Measurements from ENCODE around the gene OR5H14. TPM values are rescaled to one million over a fixed set of nuclear protein-coding genes. Genes with fewer than 3 reads are reported as not detected.
"Not testable (repeated sequence)": the region's sequence is repeated elsewhere in the genome, so short reads cannot be mapped to it uniquely, and the experiment has no call there.

Gene OR5H14
- total and polyA plus RNA-seq, 2 of the 13 experiments (the other 11 are each of a cell fraction or from before 2014, with no cell fraction given) = not detected

GRCh38 chr3:98196293-98196692 is 49.0 kb downstream of the OR5H14 start:
- CTCF ChIA-PET (ENCODE audit: low intra/inter-chr PET ratio, low total read pairs); H3K79me2 ChIP-seq (ENCODE audit: insufficient read depth, low read length); H3K9ac ChIP-seq (ENCODE audit: insufficient read depth, low read depth, low read length); in situ Hi-C loops (cut with HindIII; ENCODE audit: extremely low pct_ligation_motif_present, low pct_unique_long_range_greater_than_20kb); H3K4me2 ChIP-seq (ENCODE audit: low read depth, low read length); H3K27me3 ChIP-seq (ENCODE audit: control insufficient read depth in 1 of 2, insufficient read depth in 2 of 2, low read length in 2 of 2); ATAC-seq; H4K20me1 ChIP-seq (ENCODE audit: insufficient read depth, low read length); FAIRE-seq; H3K4me3 ChIP-seq (replicated peaks in 1 of 3; ENCODE audit: insufficient read depth in 1 of 3, low read depth in 2 of 3, low read length in 3 of 3); H3K9me3 ChIP-seq (ENCODE audit: low read length); H3K36me3 ChIP-seq (replicated peaks in 1 of 2; ENCODE audit: control insufficient read depth in 1 of 2, insufficient read depth in 2 of 2, low read length in 2 of 2); H3K4me1 ChIP-seq (ENCODE audit: insufficient read depth, low read length); intact Hi-C loops (cut with micrococcal nuclease; ENCODE audit: unreplicated experiment); BruUV-seq (replicated peaks); DNase-seq (ENCODE audit: low spot score); POLR2A ChIA-PET; H3K27ac ChIP-seq (ENCODE audit: extremely low read length, insufficient read depth, low read length); H2AFZ ChIP-seq (ENCODE audit: low read length); TF ChIP-seq ATF7 (CRISPR knock-in tag; IDR thresholded peaks at IDR 0.05): not testable (repeated sequence)
- WGBS (ENCODE audit: low lambda C conversion rate) = 20% methylated on average over 2 of the region's 2 CpGs
- peak; percentile 82 for TF ChIP-seq ATF7 (IDR thresholded peaks at IDR 0.05)

- no peaks in the 10 kb centered on the region for H3K9me3 ChIP-seq (ENCODE audit: low read length)
- H3K27me3 ChIP-seq (ENCODE audit: control insufficient read depth in 1 of 2, insufficient read depth in 2 of 2, low read length in 2 of 2) = no peaks in the 10 kb centered on the region
- DNase-seq (ENCODE audit: low spot score) = no peak
- H3K4me2 ChIP-seq (ENCODE audit: low read depth, low read length) = no peak overlapping the region
- intact Hi-C loops (cut with micrococcal nuclease; ENCODE audit: unreplicated experiment) (no loop called here), in situ Hi-C loops (cut with HindIII; ENCODE audit: extremely low pct_ligation_motif_present, low pct_unique_long_range_greater_than_20kb) (no loop called here)
- no peaks in the 10 kb centered on the region for H3K36me3 ChIP-seq (replicated peaks in 1 of 2; ENCODE audit: control insufficient read depth in 1 of 2, insufficient read depth in 2 of 2, low read length in 2 of 2)
- no peak overlapping the region for H3K27ac ChIP-seq (ENCODE audit: extremely low read length, insufficient read depth, low read length)
- ChIA-PET CTCF (ENCODE audit: low intra/inter-chr PET ratio, low total read pairs) (no interaction called here), POLR2A (no interaction called here)
- no peaks in the 10 kb centered on the region for H3K4me1 ChIP-seq (ENCODE audit: insufficient read depth, low read length)
- H3K4me3 ChIP-seq (replicated peaks in 1 of 3; ENCODE audit: insufficient read depth in 1 of 3, low read depth in 2 of 3, low read length in 3 of 3) = no peak overlapping the region
- no peak for ATAC-seq
- FAIRE-seq = no peak
- H3K9ac ChIP-seq (ENCODE audit: insufficient read depth, low read depth, low read length) = no peak overlapping the region
- no TSS peak for BruUV-seq (replicated peaks)
- H2AFZ ChIP-seq (ENCODE audit: low read length) = no peak overlapping the region
- no peaks in the 10 kb centered on the region for H4K20me1 ChIP-seq (ENCODE audit: insufficient read depth, low read length)
- H3K79me2 ChIP-seq (ENCODE audit: insufficient read depth, low read length) = no peaks in the 10 kb centered on the region
- no peak for TF ChIP-seq ARID4A (CRISPR knock-in tag; IDR thresholded peaks at IDR 0.05; ENCODE audit: borderline replicate concordance)
- TF ChIP-seq PATZ1 (CRISPR knock-in tag; IDR thresholded peaks at IDR 0.05) = no peak
- TF ChIP-seq ELK4 (CRISPR knock-in tag; IDR thresholded peaks at IDR 0.05; ENCODE audit: borderline replicate concordance) = no peak
- TF ChIP-seq CEBPB (IDR thresholded peaks at IDR 0.05; ENCODE audit: borderline replicate concordance, low read depth, low read length) = no peak
- 0% methylated on average over 1 of the region's 1 CpG for WGBS (ENCODE audit: low lambda C conversion rate)
Observed at GRCh38 chr3:98199020-98199419, 51.7 kb downstream of the OR5H14 start.
